Measurements from ENCODE around the gene UNK. TPM values are rescaled to one million over a fixed set of nuclear protein-coding genes. Genes with fewer than 3 reads are reported as not detected.

UNK gene
- total and polyA plus RNA-seq, 2 donors (not counting 1 experiment from before 2014, with no cell fraction given), result 35.5 to 70.3 TPM

DNA sequence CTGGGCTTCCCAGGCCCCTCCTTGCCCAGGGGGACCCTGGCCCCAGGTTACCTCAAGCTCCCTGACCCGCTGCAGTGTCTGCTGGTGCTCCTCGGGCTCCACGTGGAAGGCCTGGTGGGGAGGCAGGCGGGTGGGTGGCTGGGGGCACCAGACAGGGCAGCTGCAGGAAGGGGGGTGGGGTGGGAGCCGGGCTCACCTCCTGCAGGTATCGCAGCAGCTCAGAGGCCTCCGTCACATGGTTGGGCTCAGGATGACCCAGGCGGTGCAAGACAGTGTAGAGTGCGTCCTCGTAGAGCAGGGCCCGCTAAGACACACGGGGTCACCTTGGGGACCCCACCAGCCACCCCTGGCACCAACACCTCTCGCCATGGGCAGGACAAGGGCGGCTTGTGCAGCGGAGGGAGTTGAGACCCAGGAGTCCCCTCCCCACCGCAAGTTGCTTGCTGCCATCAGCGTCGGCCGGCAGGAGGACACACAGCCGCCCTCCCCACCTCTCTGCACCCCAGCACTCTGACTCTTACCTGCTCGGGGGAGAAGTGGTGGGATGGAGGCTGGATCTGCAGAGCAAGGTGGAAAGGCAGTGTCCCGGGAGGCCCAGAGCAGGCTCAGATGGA lies 58.5 kb downstream of the UNK start:
- Mint-ChIP-seq H3K4me1 (peaks cover 21% of the 10 kb centered on the region), H3K4me3 (peak overlapping the region; percentile 94), H3K27me3 (no peaks in the 10 kb centered on the region), H3K27ac (peak overlapping the region; percentile 97), H3K9me3 (ENCODE audit: insufficient read depth) (no peaks in the 10 kb centered on the region)
- H3K36me3 ChIP-seq (replicated peaks in 1 of 2; ENCODE audit: control extremely low read depth in 1 of 2, control insufficient read depth in 1 of 2, extremely low read depth in 1 of 2, insufficient read depth in 2 of 2, low read length in 1 of 2), result peaks cover 0 to 46% of the 10 kb centered on the region in 2 experiments
- TF ChIP-seq EZH2 (IDR thresholded peaks at IDR 0.05; ENCODE audit: borderline replicate concordance, insufficient read depth, low read depth, low read length, poor library complexity, severe bottlenecking) (no peak), CTCF (IDR thresholded peaks at IDR 0.05) (peak; percentile 25)
- H3K27ac ChIP-seq (ENCODE audit: low read length in 2 of 2), result peak overlapping the region; percentile 92 to 93
- ChIA-PET CTCF (interaction anchor here (0.9 to 7.2 kb wide), 7 partner anchors 12 to 90 kb away, joined by 3 to 53 read pairs (median 6); partner anchors contain the start of genes TRIM65 and WBP2), POLR2A (interaction anchor here (0.9 to 4.5 kb wide), 9 partner anchors 12 to 89 kb away, joined by 3 to 82 read pairs (median 6); partner anchors contain the start of genes GALK1, MRPL38, TRIM65 and UNK)
- peak overlapping the region; percentile 91 for H3K9ac ChIP-seq (ENCODE audit: low read length)
- peaks cover 32% of the 10 kb centered on the region for H3K79me2 ChIP-seq (ENCODE audit: control insufficient read depth, insufficient read depth, low read length)
- H2AFZ ChIP-seq (ENCODE audit: insufficient read depth, low read depth, low read length, poor library complexity, severe bottlenecking), result peak overlapping the region; percentile 95
- peak overlapping the region; percentile 99 for H3K4me2 ChIP-seq (replicated peaks; ENCODE audit: low read depth, low read length, poor library complexity, severe bottlenecking)
- no peaks in the 10 kb centered on the region for H3K9me3 ChIP-seq (ENCODE audit: control extremely low read depth in 1 of 3, control insufficient read depth in 2 of 3, insufficient read depth in 1 of 3, low read length in 2 of 3)
- peaks cover 17 to 35% of the 10 kb centered on the region in 2 donors for H3K4me1 ChIP-seq (ENCODE audit: control insufficient read depth in 2 of 2, insufficient read depth in 2 of 2, low read length in 2 of 2)
- H3K4me3 ChIP-seq (ENCODE audit: control extremely low read depth in 1 of 5, extremely low read depth in 1 of 5, insufficient read depth in 1 of 5, low read depth in 2 of 5, low read length in 4 of 5), result peak overlapping the region; percentile 11 to 86 (median 76)
- H3K27me3 ChIP-seq (replicated peaks in 1 of 4; ENCODE audit: control extremely low read depth in 1 of 4, control insufficient read depth in 3 of 4, insufficient read depth in 4 of 4, low read length in 3 of 4), result no peaks in the 10 kb centered on the region
- WGBS (ENCODE audit: insufficient coverage), result 34% methylated on average over 17 of the region's 22 CpGs
- peaks cover 5% of the 10 kb centered on the region for H4K20me1 ChIP-seq (ENCODE audit: control insufficient read depth, insufficient read depth, low read length, poor library complexity, severe bottlenecking)
- ATAC-seq (ENCODE audit: low read depth), result no peak
- DNase-seq, result no peak
- intact Hi-C loops (cut with micrococcal nuclease), result loop anchor here (5.0 to 10.0 kb wide), 2 partner anchors 34 to 162 kb away; partner anchors contain the start of genes CDK3 and TRIM47

Data from B cell (primary cell).